K562 (cell line): ENCODE measurements around the gene RIOK3.

Source experiments
- CSDE1 ChIP-seq, 2 experiments: fragments of 450-650 bp; IDR thresholded peaks; 2 replicates each; pipeline ENCODE4 v1.6.1; 2016; ENCODE audit warnings: mild to moderate bottlenecking in 1 of 2
- LEF1 ChIP-seq: fragments of 450-650 bp; IDR thresholded peaks from 2 replicates; pipeline ENCODE4 v1.6.1; 2016; ENCODE audit warnings: mild to moderate bottlenecking
- POLR2AphosphoS5 ChIP-seq: IDR thresholded peaks from 2 replicates; pipeline ENCODE4 v1.6.1; 2011; ENCODE audit warnings: mild to moderate bottlenecking, low read depth, low read length, moderate library complexity; ENCODE audit not compliant: control insufficient read depth, insufficient read depth
- SNIP1 ChIP-seq: fragments of 450-650 bp; IDR thresholded peaks from 2 replicates; pipeline ENCODE4 v1.7.1; 2017; ENCODE audit warnings: low read depth, mild to moderate bottlenecking

GRCh38 chr18:23412351-23412964, 40.6 kb upstream of the RIOK3 start:
- TF ChIP-seq POLR2AphosphoS5 (no peak), LEF1 (no peak), SNIP1 (no peak), CSDE1 (IDR thresholded peaks at IDR 0.05) (no peak)
